ENCODE results near the gene SH2D3A. TPM values are rescaled to one million over a fixed set of nuclear protein-coding genes. Genes with fewer than 3 reads are reported as not detected.
"Not testable (repeated sequence)": the region's sequence is repeated elsewhere in the genome, so short reads cannot be mapped to it uniquely, and the experiment has no call there.

SH2D3A gene
- total RNA-seq, 1 donor from 2014 or later: 0.32 TPM

GRCh38 chr19:6777434-6777833, 10.2 kb upstream of the SH2D3A start:
- peaks cover 3% of the 10 kb centered on the region for H3K27me3 Mint-ChIP-seq (ENCODE audit: unreplicated experiment)
- H3K9me3 Mint-ChIP-seq (ENCODE audit: unreplicated experiment): peaks cover 4% of the 10 kb centered on the region
- DNase-seq: no peak
- peaks cover 4% of the 10 kb centered on the region for H3K36me3 Mint-ChIP-seq (ENCODE audit: unreplicated experiment)
- no peak overlapping the region for H3K27ac Mint-ChIP-seq (ENCODE audit: unreplicated experiment)
- no peak overlapping the region for H3K4me3 Mint-ChIP-seq (ENCODE audit: unreplicated experiment)
- no peak for TF ChIP-seq CTCF (IDR thresholded peaks at IDR 0.05; ENCODE audit: partially characterized antibody, unreplicated experiment)
- H3K4me1 Mint-ChIP-seq (ENCODE audit: low read depth, unreplicated experiment): no peaks in the 10 kb centered on the region

- peaks cover 4% of the 10 kb centered on the region for H3K9me3 Mint-ChIP-seq (ENCODE audit: unreplicated experiment)
- H3K36me3 Mint-ChIP-seq (ENCODE audit: unreplicated experiment): peaks cover 4% of the 10 kb centered on the region
- DNase-seq: no peak
- H3K27ac Mint-ChIP-seq (ENCODE audit: unreplicated experiment): no peak overlapping the region
- H3K4me1 Mint-ChIP-seq (ENCODE audit: low read depth, unreplicated experiment): no peaks in the 10 kb centered on the region
- peaks cover 3% of the 10 kb centered on the region for H3K27me3 Mint-ChIP-seq (ENCODE audit: unreplicated experiment)
- H3K4me3 Mint-ChIP-seq (ENCODE audit: unreplicated experiment): no peak overlapping the region
- TF ChIP-seq CTCF (IDR thresholded peaks at IDR 0.05; ENCODE audit: partially characterized antibody, unreplicated experiment): no peak
These were observed 9.8 kb upstream of the SH2D3A start for GRCh38 chr19:6776999-6777398.

GRCh38 chr19:6776045-6776444, 8.8 kb upstream of the SH2D3A start:
- not testable (repeated sequence) for H3K27ac Mint-ChIP-seq (ENCODE audit: unreplicated experiment); H3K4me3 Mint-ChIP-seq (ENCODE audit: unreplicated experiment); H3K4me1 Mint-ChIP-seq (ENCODE audit: low read depth, unreplicated experiment); H3K27me3 Mint-ChIP-seq (ENCODE audit: unreplicated experiment); DNase-seq; H3K36me3 Mint-ChIP-seq (ENCODE audit: unreplicated experiment); H3K9me3 Mint-ChIP-seq (ENCODE audit: unreplicated experiment)

GRCh38 chr19:6774821-6775707, 7.8 kb upstream of the SH2D3A start:
- H3K9me3 Mint-ChIP-seq (ENCODE audit: unreplicated experiment): peaks cover 6% of the 10 kb centered on the region
- TF ChIP-seq CTCF (IDR thresholded peaks at IDR 0.05; ENCODE audit: partially characterized antibody, unreplicated experiment): no peak
- H3K4me1 Mint-ChIP-seq (ENCODE audit: low read depth, unreplicated experiment): no peaks in the 10 kb centered on the region
- H3K27ac Mint-ChIP-seq (ENCODE audit: unreplicated experiment): no peak overlapping the region
- no peak for DNase-seq
- peaks cover 3% of the 10 kb centered on the region for H3K27me3 Mint-ChIP-seq (ENCODE audit: unreplicated experiment)
- H3K36me3 Mint-ChIP-seq (ENCODE audit: unreplicated experiment): peaks cover 4% of the 10 kb centered on the region
- no peak overlapping the region for H3K4me3 Mint-ChIP-seq (ENCODE audit: unreplicated experiment)

- Mint-ChIP-seq H3K27me3 (ENCODE audit: unreplicated experiment) (peaks cover 3% of the 10 kb centered on the region), H3K9me3 (ENCODE audit: unreplicated experiment) (peaks cover 6% of the 10 kb centered on the region), H3K36me3 (ENCODE audit: unreplicated experiment) (peaks cover 4% of the 10 kb centered on the region), H3K27ac (ENCODE audit: unreplicated experiment) (no peak overlapping the region), H3K4me3 (ENCODE audit: unreplicated experiment) (no peak overlapping the region), H3K4me1 (ENCODE audit: low read depth, unreplicated experiment) (no peaks in the 10 kb centered on the region)
- no peak for DNase-seq
- TF ChIP-seq CTCF (IDR thresholded peaks at IDR 0.05; ENCODE audit: partially characterized antibody, unreplicated experiment): no peak
These were observed 6.2 kb upstream of the SH2D3A start for GRCh38 chr19:6773323-6773931.
